Dermis microvascular lymphatic vessel endothelial cell (primary cell): ENCODE measurements around the gene CAST. TPM values are rescaled to one million over a fixed set of nuclear protein-coding genes. Genes with fewer than 3 reads are reported as not detected.
"Not testable (repeated sequence)": the region's sequence is repeated elsewhere in the genome, so short reads cannot be mapped to it uniquely, and the experiment has no call there.

Experiments
- DNase-seq, 2 donors: peaks; one replicate each; pipeline versions ENCODE4 v3.0.0 to v3.0.0-alpha.2; 2010; ENCODE audit warnings: low read depth in 2 of 2
- total RNA-seq: library from RNA; depleted of rRNA; stranded (reverse); fragments of >200 nt; gene quantifications from 2 replicates; pipeline ENCODE4 v1.2.1, GENCODE V29; 2014

The CAST gene, protein sequence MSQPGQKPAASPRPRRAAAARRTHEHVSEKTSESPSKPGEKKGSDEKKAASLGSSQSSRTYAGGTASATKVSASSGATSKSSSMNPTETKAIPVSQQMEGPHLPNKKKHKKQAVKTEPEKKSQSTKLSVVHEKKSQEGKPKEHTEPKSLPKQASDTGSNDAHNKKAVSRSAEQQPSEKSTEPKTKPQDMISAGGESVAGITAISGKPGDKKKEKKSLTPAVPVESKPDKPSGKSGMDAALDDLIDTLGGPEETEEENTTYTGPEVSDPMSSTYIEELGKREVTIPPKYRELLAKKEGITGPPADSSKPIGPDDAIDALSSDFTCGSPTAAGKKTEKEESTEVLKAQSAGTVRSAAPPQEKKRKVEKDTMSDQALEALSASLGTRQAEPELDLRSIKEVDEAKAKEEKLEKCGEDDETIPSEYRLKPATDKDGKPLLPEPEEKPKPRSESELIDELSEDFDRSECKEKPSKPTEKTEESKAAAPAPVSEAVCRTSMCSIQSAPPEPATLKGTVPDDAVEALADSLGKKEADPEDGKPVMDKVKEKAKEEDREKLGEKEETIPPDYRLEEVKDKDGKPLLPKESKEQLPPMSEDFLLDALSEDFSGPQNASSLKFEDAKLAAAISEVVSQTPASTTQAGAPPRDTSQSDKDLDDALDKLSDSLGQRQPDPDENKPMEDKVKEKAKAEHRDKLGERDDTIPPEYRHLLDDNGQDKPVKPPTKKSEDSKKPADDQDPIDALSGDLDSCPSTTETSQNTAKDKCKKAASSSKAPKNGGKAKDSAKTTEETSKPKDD
- 96.8 and 98.1 TPM in 2 replicates for total RNA-seq

DNA sequence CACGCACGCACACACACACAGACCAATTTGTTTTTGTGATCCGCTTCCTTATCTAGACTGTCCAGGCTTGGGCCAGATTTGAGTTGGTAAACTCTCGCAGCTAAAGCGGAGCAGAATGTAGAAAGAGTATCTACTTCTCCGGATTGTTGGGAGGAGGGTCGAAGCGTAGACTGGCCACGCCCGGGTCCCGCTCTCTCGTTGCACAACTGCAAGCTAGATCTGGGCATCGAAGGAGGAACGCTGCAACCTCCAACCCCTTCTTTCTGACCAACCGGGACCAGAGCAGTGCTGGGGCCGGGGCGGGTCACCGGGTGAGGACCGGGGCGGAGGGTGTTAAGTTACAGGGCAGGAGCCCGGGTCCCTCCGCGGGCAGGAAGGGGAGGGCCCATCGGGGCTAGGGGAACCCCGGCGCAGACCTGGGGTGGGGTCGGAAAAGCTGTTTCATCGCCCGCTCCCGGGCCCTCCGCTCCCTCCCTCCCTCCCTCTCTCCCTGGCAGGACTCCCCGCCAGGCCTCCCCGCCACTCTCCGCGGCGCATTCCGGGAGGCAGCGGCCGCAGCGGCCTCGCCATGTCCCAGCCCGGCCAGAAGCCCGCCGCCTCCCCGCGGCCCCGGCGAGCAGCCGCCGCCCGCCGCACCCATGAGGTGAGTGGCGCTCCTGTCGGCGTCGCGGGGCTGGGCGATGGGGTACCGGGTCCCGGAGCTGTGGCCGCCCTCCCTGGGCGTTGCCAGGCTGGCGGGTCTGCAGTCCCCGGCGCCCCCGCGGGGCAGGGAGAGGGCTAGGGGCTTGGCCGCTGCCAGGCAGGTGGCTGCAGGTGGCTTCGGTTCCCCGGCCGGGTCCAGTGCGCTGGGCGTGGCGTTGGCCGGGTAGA lies at the start of gene CAST:
Gene CAST (plus strand): TSS at position 522 of the 870 bp plus-strand sequence. CDS start 47 bp downstream, at position 569.
- DNase-seq, result peak; percentile 45 to 89

DNA sequence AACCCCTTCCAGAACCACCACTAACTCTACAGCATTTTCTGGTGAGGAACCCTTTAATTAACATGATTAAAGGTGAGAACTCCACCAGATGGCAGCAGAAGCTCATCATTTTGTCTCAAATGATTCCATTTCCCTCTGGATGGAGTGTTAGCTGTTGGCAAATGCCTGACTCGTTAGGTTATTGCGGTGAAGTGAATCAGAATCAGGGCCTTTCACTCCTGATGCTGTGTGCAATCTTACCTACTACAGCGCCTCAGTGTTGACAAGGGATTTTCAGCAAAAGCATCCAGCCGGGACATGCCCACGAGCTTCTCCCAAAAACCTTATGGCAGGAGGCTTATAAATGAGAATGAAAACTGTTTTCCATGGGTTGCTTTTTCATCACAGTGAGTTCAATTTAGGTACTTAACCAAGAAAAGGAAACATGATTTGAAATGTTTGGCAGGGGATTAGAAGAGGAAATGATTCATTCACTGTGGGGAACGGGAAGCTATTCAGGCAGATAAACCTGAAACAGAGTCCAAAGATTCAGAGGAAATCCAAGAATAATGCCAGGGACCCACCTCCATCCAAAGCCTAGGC lies 48.0 kb upstream of the CAST start:
- peak; percentile 82 to 89 for DNase-seq

DNA sequence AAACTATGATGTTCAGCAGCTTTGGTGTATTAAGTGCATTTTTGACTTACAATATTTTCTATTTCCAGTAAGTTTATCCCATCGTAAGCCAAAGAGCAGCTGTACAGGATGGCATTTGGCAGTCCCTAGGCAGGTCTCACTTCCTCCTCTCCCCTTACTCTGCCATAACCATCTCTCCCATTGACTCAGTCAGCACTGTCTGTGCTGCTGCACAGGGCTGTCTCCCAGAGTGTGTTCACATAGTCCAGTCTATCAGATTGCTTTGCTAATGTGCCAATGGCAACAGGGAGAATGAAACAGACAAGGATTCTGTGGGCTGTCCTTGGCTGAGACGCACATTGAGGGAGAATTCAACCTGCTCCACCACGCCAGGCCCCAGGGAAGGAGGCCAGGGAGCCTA lies 47.0 kb upstream of the CAST start:
- DNase-seq, result peak in 1 of 2 donors; percentile 19

DNA sequence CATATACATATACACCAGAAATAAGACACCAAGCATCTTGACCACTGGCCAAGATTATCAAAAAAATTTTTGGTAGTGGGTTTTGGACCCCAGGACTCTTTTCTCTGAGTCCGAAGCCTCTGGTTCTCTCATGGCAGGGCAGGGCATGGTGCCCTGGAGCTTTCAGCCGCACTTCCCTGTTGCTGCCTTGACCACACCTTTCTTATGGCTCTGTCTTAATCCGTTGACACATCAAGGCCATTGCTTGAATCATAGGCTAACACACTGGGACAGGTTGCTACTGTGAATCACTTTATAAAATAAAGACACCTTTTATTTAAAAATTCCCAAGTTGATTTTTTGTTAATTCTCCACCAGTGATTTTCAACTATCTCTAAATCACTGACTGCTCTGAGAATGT lies 45.4 kb upstream of the CAST start:
- no peak for DNase-seq

DNA sequence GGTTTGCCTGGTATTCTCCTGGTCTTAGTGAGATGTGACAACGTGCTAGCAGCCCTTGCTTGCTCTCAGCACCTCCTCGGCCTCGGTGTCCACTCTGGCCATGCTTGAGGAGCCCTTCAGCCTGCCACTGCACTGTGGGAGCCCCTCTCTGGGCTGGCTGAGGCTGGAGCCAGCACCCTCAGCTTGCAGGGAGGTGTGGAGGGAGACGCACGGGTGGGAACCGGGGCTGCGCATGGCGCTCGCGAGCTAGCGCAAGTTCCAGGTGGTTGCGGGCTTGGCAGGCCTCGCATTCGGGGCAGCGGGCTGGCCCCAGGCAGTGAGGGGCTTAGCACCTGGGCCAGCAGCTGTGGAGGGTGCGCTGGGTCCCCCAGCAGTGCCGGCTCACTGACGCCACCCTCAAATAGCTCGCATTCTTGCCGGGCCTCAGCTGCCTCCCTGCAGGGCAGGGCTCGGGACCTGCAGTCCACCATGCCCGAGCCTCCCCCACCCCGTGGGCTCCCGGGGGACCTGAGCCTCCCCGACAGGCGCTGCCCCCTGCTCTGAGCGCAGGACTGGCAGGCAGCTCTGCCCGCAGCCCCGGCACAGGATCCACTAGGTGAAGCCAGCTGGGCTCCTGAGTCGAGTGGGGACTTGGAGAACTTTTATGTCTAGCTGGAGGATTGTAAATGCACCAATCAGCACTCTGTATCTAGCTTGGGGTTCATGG lies 43.7 kb upstream of the CAST start:
- DNase-seq, result not testable (repeated sequence)

DNA sequence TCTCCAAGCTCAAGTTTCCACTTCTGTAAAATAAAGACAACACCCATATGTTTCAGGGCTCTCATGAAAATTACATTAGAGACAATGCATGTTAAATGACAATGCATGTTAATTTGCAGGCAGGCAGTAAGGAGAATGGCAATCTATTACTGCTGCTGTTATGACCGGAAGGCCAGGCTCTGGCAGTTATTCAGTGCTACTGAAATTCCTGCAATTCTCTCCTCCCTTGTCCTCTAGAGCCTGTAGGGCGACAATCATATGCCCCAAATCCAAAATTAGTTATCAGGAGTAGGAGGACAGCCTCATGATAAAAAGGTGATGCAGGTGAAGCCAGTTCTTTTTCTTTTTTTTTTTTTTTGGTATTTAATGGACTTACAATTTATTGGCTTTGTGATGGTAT lies 42.2 kb upstream of the CAST start:
- DNase-seq, result no peak

DNA sequence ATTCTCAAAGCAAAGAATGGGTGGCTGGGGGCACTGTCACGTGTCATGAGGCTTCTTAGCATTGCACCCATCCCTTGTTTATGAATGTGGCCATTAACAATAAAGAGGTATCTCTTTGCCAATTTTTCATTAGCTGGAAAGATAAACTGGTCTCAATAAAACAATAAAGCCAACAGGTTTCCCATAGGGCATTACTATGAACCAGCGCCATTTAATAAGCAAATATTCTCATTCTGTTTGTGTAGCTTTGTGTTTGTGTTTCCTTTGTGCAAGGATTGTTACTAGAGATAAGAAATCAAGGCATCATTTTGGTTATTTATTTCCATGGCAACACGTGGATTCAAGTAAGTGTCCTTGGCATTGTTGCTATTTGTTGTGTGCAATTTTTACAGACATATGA lies 37.6 kb upstream of the CAST start:
- peak in 1 of 2 donors; percentile 41 for DNase-seq

DNA sequence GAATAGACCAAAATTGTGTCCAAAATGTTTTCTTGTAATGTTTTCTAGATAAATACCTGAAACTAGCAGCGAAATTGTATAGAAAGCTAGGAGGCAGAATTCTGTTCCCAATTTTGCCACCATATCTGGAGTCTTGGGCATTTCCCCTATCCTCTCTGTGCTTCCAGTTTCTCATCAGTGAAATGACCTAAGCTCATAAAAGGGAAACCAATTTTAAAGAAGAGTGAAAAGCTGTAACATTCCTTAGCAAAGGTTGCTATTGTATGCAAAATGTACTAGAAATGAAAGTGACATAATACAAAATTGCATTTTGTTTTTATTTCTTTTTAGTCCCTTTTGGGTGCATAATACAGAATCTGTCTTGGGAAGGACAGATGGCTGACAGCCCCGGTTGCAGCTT lies 36.8 kb upstream of the CAST start:
- no peak for DNase-seq

DNA sequence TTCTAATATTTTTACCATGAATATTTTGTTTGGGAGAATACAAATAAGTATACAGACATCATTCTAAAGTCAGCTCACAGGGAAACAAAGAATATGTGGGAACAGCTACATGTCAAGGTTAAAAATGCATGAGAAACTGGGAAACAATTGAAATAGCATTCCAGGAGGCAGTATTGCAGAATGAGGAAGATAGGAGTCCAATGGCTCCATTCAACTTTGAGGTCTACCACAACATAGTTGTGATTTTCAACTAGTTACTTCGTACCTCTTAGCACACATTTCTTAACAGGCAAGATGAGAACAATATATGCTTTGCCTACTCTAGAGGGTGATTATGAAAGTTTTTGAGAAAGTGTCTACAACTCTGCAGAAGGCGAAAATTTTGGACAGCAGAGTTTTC lies 35.2 kb upstream of the CAST start:
- no peak for DNase-seq

DNA sequence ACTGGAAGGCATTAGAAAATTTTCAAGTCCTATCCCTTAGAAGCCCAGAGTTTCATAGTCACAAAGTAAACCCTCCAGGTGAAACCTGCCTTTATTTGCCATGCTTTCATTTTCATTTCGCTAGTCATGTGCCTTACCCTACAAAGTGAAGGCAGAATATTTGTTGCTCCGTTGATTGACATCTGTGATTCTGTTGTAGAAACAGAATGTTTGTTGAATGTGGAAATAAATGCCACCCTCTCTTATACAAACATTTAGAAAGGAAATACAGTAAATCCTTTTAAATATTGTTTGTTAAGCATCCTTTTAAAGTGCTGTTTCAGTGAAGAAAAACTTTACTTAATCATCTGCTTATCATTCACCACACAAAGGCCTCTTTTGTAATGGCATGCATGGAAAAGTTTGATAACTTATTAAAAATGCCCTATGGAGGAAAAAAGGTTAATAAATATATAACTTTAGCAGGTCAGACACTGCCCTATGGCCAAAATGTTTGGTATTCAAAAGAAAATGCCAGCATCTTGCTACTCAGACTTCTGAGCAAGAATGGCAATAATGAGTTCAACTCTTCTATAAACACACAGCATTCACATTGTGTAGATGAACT lies 34.3 kb upstream of the CAST start:
- no peak for DNase-seq

DNA sequence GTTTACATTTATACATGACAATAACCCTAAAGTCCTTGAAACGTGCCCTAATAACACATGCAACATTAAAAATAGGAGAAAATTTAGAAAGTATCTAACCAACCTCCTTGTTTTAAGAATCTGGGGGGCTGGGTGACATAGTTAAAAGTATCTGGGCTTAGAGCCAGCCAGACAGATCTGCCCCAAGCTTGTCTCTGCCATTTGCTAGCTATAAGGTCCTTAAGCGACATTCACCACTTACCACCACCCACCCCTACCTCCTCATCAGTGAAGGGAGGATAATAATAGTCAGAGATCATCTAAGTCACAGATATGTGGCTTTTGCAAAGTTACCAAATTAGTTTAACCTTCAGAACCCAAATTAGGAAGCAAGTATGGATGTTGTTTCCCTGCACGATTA lies 33.8 kb upstream of the CAST start:
- no peak for DNase-seq

DNA sequence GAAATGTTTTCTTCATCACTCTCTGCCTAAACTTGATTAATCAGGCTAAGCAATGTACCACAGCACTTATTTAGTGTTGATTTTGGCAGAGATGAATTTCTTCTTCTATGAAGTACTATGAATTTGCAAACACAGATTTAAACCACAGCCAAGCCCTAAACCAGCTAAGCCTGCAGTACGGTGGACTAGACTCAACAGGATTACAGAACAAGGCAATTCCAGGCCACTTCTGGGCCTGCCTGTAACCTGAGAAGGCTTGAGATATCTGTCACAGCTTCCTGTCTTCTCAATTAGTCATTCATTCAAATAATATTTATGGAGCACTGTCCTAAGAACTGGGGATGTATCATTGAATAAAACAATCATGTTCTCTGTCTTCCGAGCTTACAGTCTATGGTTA lies 32.4 kb upstream of the CAST start:
- peak in 1 of 2 donors; percentile 82 for DNase-seq

DNA sequence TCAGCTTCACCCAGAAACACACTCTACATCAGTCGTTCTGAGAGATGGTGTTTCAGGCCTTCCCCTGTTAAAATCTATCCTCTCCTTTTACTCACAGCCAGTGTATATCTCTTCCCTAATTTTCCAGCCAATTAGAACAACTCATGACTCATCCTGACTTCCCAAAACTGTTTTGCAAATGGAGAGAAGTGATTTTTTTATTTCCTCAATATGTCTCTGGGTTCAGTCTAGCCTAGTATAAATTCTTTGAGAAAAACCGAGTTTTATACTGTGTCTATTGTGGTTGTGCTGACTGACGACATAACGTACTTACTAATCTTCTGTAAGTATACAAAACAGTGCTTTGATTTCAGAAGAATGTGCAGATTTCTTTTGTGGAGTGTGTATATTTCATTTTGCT lies 28.4 kb upstream of the CAST start:
- DNase-seq, result no peak

DNA sequence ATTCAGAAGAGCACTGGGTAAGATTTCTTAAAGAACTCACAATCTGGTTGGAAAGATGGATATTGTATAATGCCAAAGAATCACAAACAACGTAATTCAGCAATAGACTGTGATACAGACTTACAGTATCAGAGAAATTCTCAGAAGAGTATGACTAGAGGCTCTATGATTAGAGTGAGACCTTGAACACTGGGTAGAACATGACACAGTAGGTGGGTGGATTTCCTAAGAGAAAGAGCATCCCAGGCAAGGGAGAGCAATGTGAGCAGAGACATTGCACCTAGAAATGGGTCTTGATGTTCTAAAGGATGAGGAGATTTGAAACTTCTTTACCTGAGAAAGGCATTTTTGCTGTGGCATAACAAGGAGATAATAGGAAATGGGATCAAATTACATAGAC lies 27.3 kb upstream of the CAST start:
- no peak for DNase-seq

DNA sequence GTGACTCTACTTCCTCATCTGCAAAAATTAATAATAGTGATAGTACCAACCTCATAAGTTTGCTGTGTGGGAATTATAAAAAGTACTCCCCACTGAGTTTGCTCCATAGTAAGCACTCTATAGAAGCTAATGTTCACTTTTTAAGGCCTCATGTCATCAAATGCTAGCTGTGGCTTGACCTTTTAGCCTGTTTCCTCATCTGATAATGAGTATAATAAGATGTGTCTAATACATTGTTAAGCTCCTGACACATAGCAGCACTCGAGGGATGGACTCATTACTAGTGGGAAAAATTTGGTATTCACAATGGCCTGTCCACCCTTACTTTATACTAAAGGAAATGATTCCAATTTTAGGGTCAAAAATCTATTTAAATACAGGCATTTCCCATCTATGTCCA lies 26.1 kb upstream of the CAST start:
- DNase-seq, result no peak

DNA sequence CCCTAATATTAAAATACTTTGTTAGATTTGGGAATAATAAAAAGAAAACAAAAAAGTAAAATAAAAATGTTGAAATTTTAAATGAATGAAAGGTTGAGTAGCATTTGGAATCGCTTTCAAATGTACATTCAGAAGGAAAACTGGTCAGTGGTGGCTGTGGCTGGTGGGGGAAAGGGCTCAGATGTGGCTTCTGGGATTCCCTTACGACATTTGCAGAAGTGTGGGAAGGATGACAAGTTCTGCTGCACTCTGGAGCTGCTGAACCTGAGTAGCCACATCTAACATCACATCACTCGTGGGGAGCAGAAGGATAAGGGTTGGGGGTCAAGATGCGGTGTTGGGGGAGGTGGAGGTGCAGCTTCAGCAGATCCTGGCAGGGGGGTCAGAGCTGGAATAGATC lies 25.6 kb upstream of the CAST start:
- no peak for DNase-seq

DNA sequence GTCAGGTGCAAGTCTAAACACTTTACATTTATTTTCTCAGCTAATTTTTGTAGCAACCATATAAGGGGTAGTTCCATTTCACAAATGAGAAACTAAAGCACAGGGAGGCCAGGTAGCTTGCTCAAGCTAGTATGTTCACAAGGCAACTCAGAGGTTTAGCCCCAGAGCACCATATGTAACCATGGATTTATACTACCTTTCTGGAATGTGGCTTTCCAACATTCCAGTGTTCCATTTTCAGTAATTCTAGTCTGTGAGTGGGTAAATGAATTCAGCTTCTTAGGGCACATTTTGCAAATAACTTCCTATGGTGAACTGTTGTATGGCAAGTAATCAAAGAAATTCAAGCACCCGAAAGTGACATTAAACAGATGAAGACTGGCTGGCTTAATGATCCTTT lies 25.0 kb upstream of the CAST start:
- DNase-seq, result no peak

DNA sequence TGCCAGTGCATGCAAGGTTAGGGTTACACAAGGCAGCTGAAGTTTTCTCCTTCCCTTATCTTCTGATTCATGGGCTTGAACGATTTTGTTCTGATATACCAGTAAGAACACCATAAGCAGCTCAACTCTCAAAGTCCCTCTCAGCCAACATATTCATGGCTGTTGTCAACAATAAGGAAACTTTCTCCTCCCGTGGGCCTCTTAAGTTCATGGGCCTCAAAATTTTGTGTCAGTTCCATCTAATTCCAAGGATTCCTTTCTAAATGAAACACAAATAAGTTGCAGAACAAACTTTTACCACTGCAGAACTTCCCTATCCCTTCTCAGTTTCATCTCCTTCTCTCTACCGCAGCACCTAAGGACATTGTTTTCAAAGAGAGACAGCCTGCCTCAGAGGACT lies 23.6 kb upstream of the CAST start:
- no peak for DNase-seq

DNA sequence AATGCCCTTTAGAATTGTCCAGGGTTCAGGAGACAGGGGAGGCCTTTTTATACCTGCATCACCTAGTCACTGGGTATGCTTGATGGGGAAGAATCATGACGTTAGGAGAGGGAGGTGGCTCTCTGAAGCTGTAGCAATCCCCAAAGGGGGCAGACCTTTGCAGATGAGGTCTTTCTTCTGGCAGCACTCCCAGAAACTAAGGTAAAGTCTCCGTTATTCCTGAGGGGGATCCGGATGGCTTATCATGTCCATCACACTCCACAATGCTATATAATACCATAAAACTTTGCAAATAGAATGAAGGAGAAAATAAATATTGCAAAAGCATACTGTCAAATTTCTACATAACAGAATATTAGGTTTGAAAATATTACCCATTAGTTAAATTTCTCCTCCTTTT lies 21.5 kb upstream of the CAST start:
- no peak for DNase-seq
